H9 (cell line): ENCODE data around the gene GORAB. TPM values are rescaled to one million over a fixed set of nuclear protein-coding genes. Genes with fewer than 3 reads are reported as not detected.

ENCODE experiments used
- DNase-seq: peaks from one replicate; pipeline ENCODE4 v3.0.0-alpha.2; 2017
- H2AFZ ChIP-seq: one replicate; pipeline ENCODE4 v1.6.1; 2013; ENCODE audit warnings: mild to moderate bottlenecking, low read length, control low read depth, moderate library complexity
- H2AK5ac ChIP-seq: 2 replicates; pipeline ENCODE4 v1.6.1; 2013; ENCODE audit warnings: low read length, control low read depth, mixed read lengths; ENCODE audit not compliant: insufficient read length
- H2BK120ac ChIP-seq: one replicate; pipeline ENCODE4 v1.6.1; 2013; ENCODE audit warnings: low read depth, mild to moderate bottlenecking, low read length, control low read depth, inconsistent platforms; ENCODE audit not compliant: poor library complexity, severe bottlenecking
- H2BK12ac ChIP-seq: 2 replicates; pipeline ENCODE4 v1.6.1; 2013; ENCODE audit warnings: low read length, control low read depth, mixed read lengths, low read depth; ENCODE audit not compliant: insufficient read length
- H2BK15ac ChIP-seq: 2 replicates; pipeline ENCODE4 v1.6.1; 2013; ENCODE audit warnings: low read depth, low read length, control low read depth
- H2BK20ac ChIP-seq: one replicate; pipeline ENCODE4 v1.6.1; 2013; ENCODE audit warnings: low read depth, mild to moderate bottlenecking, low read length, control low read depth, inconsistent platforms; ENCODE audit not compliant: poor library complexity, severe bottlenecking
- H2BK5ac ChIP-seq: 2 replicates; pipeline ENCODE4 v1.6.1; 2013; ENCODE audit warnings: low read length, control low read depth, mixed read lengths; ENCODE audit not compliant: insufficient read length
- H3K14ac ChIP-seq: 2 replicates; pipeline ENCODE4 v1.6.1; 2013; ENCODE audit warnings: low read length, control low read depth; ENCODE audit not compliant: insufficient read depth
- H3K18ac ChIP-seq: 2 replicates; pipeline ENCODE4 v1.6.1; 2013; ENCODE audit warnings: low read depth, mild to moderate bottlenecking, mixed read lengths, low read length, control low read depth; ENCODE audit not compliant: insufficient read length
- H3K23ac ChIP-seq: 2 replicates; pipeline ENCODE4 v1.6.1; 2013; ENCODE audit warnings: low read length, control low read depth, mixed read lengths, low read depth; ENCODE audit not compliant: insufficient read length
- H3K23me2 ChIP-seq: 2 replicates; pipeline ENCODE4 v1.6.1; 2013; ENCODE audit warnings: low read depth, mild to moderate bottlenecking, mixed read lengths, low read length, control low read depth; ENCODE audit not compliant: insufficient read length, poor library complexity, severe bottlenecking
- H3K27ac ChIP-seq: 2 replicates; pipeline ENCODE4 v1.5.1; 2013; ENCODE audit warnings: low read length, control low read depth, mixed read lengths, low read depth; ENCODE audit not compliant: insufficient read length
- H3K27me3 ChIP-seq: 2 replicates; pipeline ENCODE4 v1.6.1; 2013; ENCODE audit warnings: low read length, control low read depth, inconsistent platforms; ENCODE audit not compliant: insufficient read depth
- H3K4ac ChIP-seq: 2 replicates; pipeline ENCODE4 v1.6.1; 2013; ENCODE audit warnings: low read depth, mild to moderate bottlenecking, control low read depth, inconsistent platforms, low read length, moderate library complexity
- H3K4me1 ChIP-seq: 2 replicates; pipeline ENCODE4 v1.6.1; 2013; ENCODE audit warnings: low read length, control low read depth, inconsistent platforms; ENCODE audit not compliant: insufficient read depth
- H3K4me2 ChIP-seq: 2 replicates; pipeline ENCODE4 v1.6.1; 2013; ENCODE audit warnings: low read length, control low read depth, mixed read lengths; ENCODE audit not compliant: insufficient read length, insufficient read depth
- H3K56ac ChIP-seq: 2 replicates; pipeline ENCODE4 v1.6.1; 2013; ENCODE audit warnings: low read depth, mild to moderate bottlenecking, mixed read lengths, low read length, control low read depth; ENCODE audit not compliant: insufficient read length
- H3K79me1 ChIP-seq: 2 replicates; pipeline ENCODE4 v1.6.1; 2013; ENCODE audit warnings: low read depth, mild to moderate bottlenecking, moderate library complexity, low read length, control low read depth, inconsistent platforms; ENCODE audit not compliant: insufficient read depth, poor library complexity, severe bottlenecking
- H3K79me2 ChIP-seq: 2 replicates; pipeline ENCODE4 v1.6.1; 2013; ENCODE audit warnings: low read length, control low read depth, inconsistent platforms; ENCODE audit not compliant: insufficient read depth
- H3K9ac ChIP-seq: 2 replicates; pipeline ENCODE4 v1.6.1; 2013; ENCODE audit warnings: low read length, control low read depth, mixed read lengths; ENCODE audit not compliant: insufficient read length; ENCODE audit errors: extremely low read depth
- H3K9me3 ChIP-seq: one replicate; pipeline ENCODE4 v1.6.1; 2013; ENCODE audit warnings: low read depth, low read length, inconsistent platforms; ENCODE audit not compliant: control insufficient read depth
- H3T11ph ChIP-seq: one replicate; pipeline ENCODE4 v1.6.1; 2013; ENCODE audit warnings: mild to moderate bottlenecking, low read length, control low read depth, inconsistent platforms
- H4K20me1 ChIP-seq: one replicate; pipeline ENCODE4 v1.6.1; 2013; ENCODE audit not compliant: control insufficient read depth, insufficient read length, insufficient read depth
- H4K5ac ChIP-seq: 2 replicates; pipeline ENCODE4 v1.6.1; 2013; ENCODE audit warnings: low read depth, mild to moderate bottlenecking, mixed read lengths, low read length, control low read depth; ENCODE audit not compliant: insufficient read length
- H4K8ac ChIP-seq: replicated peaks from 2 replicates; pipeline ENCODE4 v1.6.1; 2013; ENCODE audit warnings: low read length, control low read depth, mixed read lengths, low read depth; ENCODE audit not compliant: insufficient read length
- H4K91ac ChIP-seq: 2 replicates; pipeline ENCODE4 v1.6.1; 2013; ENCODE audit warnings: low read depth, mild to moderate bottlenecking, moderate library complexity, mixed read lengths, low read length, control low read depth; ENCODE audit not compliant: insufficient read length
- H3K27ac Mint-ChIP-seq, 3 experiments: 2 replicates in 2 of 3; 3 replicates in 1 of 3; pipeline ENCODE4 v1.8.0; 2020 to 2021; ENCODE audit warnings: mixed read lengths in 3 of 3, mild to moderate bottlenecking in 1 of 3, moderate library complexity in 1 of 3
- H3K27me3 Mint-ChIP-seq: 2 replicates; pipeline ENCODE4 v1.8.0; 2021; ENCODE audit warnings: low read depth, mild to moderate bottlenecking, moderate library complexity, mixed read lengths
- H3K36me3 Mint-ChIP-seq, 3 experiments: 2 replicates in 2 of 3; 3 replicates in 1 of 3; pipeline ENCODE4 v1.8.0; 2020 to 2021; ENCODE audit warnings: low read depth in 3 of 3, mixed read lengths in 3 of 3; ENCODE audit not compliant: insufficient read depth in 1 of 3
- H3K4me1 Mint-ChIP-seq, 2 experiments: 2 replicates each; pipeline ENCODE4 v1.8.0; 2020; ENCODE audit warnings: mixed read lengths in 2 of 2
- H3K4me3 Mint-ChIP-seq, 2 experiments: 2 replicates in 1 of 2; 3 replicates in 1 of 2; pipeline ENCODE4 v1.8.0; 2020 to 2021; ENCODE audit warnings: mild to moderate bottlenecking in 2 of 2, mixed read lengths in 2 of 2, moderate library complexity in 1 of 2
- H3K9me3 Mint-ChIP-seq, 2 experiments: 2 replicates in 1 of 2; 3 replicates in 1 of 2; pipeline ENCODE4 v1.8.0; 2020; ENCODE audit warnings: mild to moderate bottlenecking in 2 of 2, mixed read lengths in 2 of 2, moderate library complexity in 1 of 2
- CTCF ChIP-seq: fragments of 200-600 bp; sonication (generic); conservative IDR thresholded peaks from 3 replicates; pipeline ENCODE4 v1.8.0; 2021; ENCODE audit warnings: antibody characterized with exemption, mild to moderate bottlenecking
- WGBS: extraction: QIAGEN DNeasy Blood & Tissue Kit; methylation state at CpG from one replicate; pipeline ENCODE4 v1.1.7; 2013; ENCODE audit warnings: missing lambda C conversion rate, low lambda C conversion rate, mixed read lengths; ENCODE audit not compliant: insufficient read length; ENCODE audit errors: extremely low coverage; 5-methylcytosine and 5-hydroxymethylcytosine counted together
- total RNA-seq: library from RNA; stranded (reverse); gene quantifications from 2 replicates; pipeline ENCODE4 v1.2.1, GENCODE V29; 2021

GORAB gene
- total RNA-seq, 1 experiment from 2014 or later = 17.8 TPM

GRCh38 chr1:170494369-170494768 lies 37.6 kb upstream of the GORAB start:
- Mint-ChIP-seq H3K4me3 (no peak overlapping the region; a peak in 1 of 5 replicates), H3K9me3 (no peaks in the 10 kb centered on the region), H3K36me3 (no peaks in the 10 kb centered on the region), H3K4me1 (peaks cover 16 to 41% of the 10 kb centered on the region in 2 experiments), H3K27ac (peak overlapping the region in 2 of 3 experiments; percentile 17 to 54; a peak in 3 of 7 replicates), H3K27me3 (no peaks in the 10 kb centered on the region; the same call in 1 of the 2 replicates)
- H3K79me2 ChIP-seq = no peaks in the 10 kb centered on the region
- H2BK5ac ChIP-seq = no peak overlapping the region
- no peaks in the 10 kb centered on the region for H4K20me1 ChIP-seq
- H2BK120ac ChIP-seq = no peak overlapping the region
- no peak for DNase-seq
- H3K27ac ChIP-seq = no peak overlapping the region
- no peaks in the 10 kb centered on the region for H3K27me3 ChIP-seq
- H3K4ac ChIP-seq = no peak overlapping the region
- no peak overlapping the region for H2BK15ac ChIP-seq
- H4K8ac ChIP-seq = no peak overlapping the region
- H3K79me1 ChIP-seq = no peaks in the 10 kb centered on the region
- no peaks in the 10 kb centered on the region for H3K9me3 ChIP-seq
- no peaks in the 10 kb centered on the region for H3K23me2 ChIP-seq
- H3K4me2 ChIP-seq = no peak overlapping the region
- H4K91ac ChIP-seq = no peak overlapping the region
- no CpG with 5 or more reads among the region's 3 CpGs for WGBS
- H2BK20ac ChIP-seq = no peak overlapping the region
- H3K9ac ChIP-seq = no peak overlapping the region
- no peak for TF ChIP-seq CTCF
- no peak overlapping the region for H3K14ac ChIP-seq
- H3K23ac ChIP-seq = no peak overlapping the region
- no peak overlapping the region for H2AK5ac ChIP-seq
- H3K18ac ChIP-seq = no peak overlapping the region
- no peak overlapping the region for H2BK12ac ChIP-seq
- H2AFZ ChIP-seq = no peak overlapping the region
- no peaks in the 10 kb centered on the region; the same call in 1 of the 2 replicates for H3K4me1 ChIP-seq
- no peak overlapping the region for H3K56ac ChIP-seq
- H4K5ac ChIP-seq = no peak overlapping the region
- no peak overlapping the region for H3T11ph ChIP-seq
